Body of pancreas (tissue), 4 donors: Measurements from ENCODE around the gene POMT2. TPM values are rescaled to one million over a fixed set of nuclear protein-coding genes. Genes with fewer than 3 reads are reported as not detected.

ENCODE experiments used
- ATAC-seq: fragments of 150-250 bp; one replicate; pipeline ENCODE4 v1.9.1; 2016
- DNase-seq, 4 donors: peaks; one replicate each; pipeline ENCODE4 v3.0.0-alpha.2; 2019
- H3K27ac ChIP-seq, 4 donors: fragments of 200-600 bp; sonication (generic); 1 replicate in 3 of 4; 2 replicates in 1 of 4; pipeline versions ENCODE4 v1.5.1 to v1.6.1; 2016 to 2019; ENCODE audit warnings: mild to moderate bottlenecking in 1 of 4, mixed read lengths in 1 of 4, moderate library complexity in 1 of 4
- H3K27me3 ChIP-seq, 2 donors: fragments of 200-600 bp; sonication (generic); one replicate each; pipeline ENCODE4 v1.6.0; 2016; ENCODE audit warnings: mild to moderate bottlenecking in 1 of 2
- H3K36me3 ChIP-seq, 2 donors: fragments of 200-600 bp; sonication (generic); replicated peaks in 1 of 2; 2 replicates each; pipeline ENCODE4 v1.5.1; 2016; ENCODE audit warnings: low read depth in 2 of 2; ENCODE audit not compliant: insufficient read depth in 1 of 2
- H3K4me1 ChIP-seq: fragments of 200-600 bp; sonication (generic); one replicate; pipeline ENCODE4 v1.6.0; 2016
- H3K4me3 ChIP-seq, 2 donors: fragments of 200-600 bp; sonication (generic); 1 replicate in 1 of 2; 2 replicates in 1 of 2; pipeline ENCODE4 v1.5.1; 2016 to 2019
- H3K9me3 ChIP-seq, 3 donors: fragments of 200-600 bp; sonication (generic); 1 replicate in 2 of 3; 2 replicates in 1 of 3; pipeline ENCODE4 v1.5.1; 2016
- POLR2A ChIP-seq, 3 donors: fragments of 450-650 bp; IDR thresholded peaks; one replicate each; pipeline ENCODE4 v1.6.1; 2016; ENCODE audit warnings: antibody characterized with exemption in 3 of 3, mild to moderate bottlenecking in 2 of 3
- WGBS, 2 donors: methylation state at CpG; one replicate each; pipeline ENCODE4 v1.1.5; 2017; 5-methylcytosine and 5-hydroxymethylcytosine counted together
- intact Hi-C: fragments of 100-400 bp; cut with DNase I; formaldehyde crosslinking; loops from one replicate; pipeline ENCODE4 v1.15.1; 2023
- total RNA-seq, 2 donors: library from RNA; depleted of rRNA; stranded (reverse); fragments of >200 nt; gene quantifications; one replicate each; pipeline ENCODE4 v1.1.0, GENCODE V29; 2016
- TF ChIP-seq, protein P1 (sequence below), 7 experiments: fragments of 450-650 bp in 4 of 7; fragments of 200-600 bp in 3 of 7; sonication (generic) in 3 of 7; IDR thresholded peaks; one replicate each; pipeline ENCODE4 v1.5.1; 2016 to 2019; ENCODE audit warnings: antibody characterized with exemption in 7 of 7

The POMT2 gene
- total RNA-seq, 2 donors from 2014 or later = 22.6 to 45.2 TPM

DNA sequence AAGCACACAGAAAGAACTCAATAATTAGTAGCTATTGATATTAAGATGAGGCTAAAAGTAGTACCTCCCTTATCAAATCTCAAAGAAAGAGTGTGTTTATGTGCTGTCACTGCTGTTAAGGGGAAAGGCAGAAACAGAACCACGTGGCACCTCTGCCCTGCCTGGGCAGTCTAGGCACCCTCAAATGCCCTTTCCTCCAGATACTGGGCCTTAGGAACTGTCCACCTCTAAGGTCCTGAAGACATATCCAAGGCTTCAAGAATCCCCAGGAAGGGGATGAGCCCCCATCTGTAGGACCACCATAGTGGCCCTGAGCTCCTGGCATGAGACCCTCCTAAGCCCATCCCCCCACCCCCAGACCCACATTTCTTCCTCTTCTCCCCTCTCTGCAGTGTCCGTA, 78.7 kb downstream of the POMT2 start:
- no peaks in the 10 kb centered on the region for H3K27me3 ChIP-seq
- no peaks in the 10 kb centered on the region for H3K9me3 ChIP-seq
- intact Hi-C loops = no loop called here
- no peaks in the 10 kb centered on the region for H3K36me3 ChIP-seq
- H3K4me1 ChIP-seq = no peaks in the 10 kb centered on the region
- 59 to 61% methylated on average over 2 of the region's 2 CpGs for WGBS, 2 donors
- TF ChIP-seq, protein P1, sequence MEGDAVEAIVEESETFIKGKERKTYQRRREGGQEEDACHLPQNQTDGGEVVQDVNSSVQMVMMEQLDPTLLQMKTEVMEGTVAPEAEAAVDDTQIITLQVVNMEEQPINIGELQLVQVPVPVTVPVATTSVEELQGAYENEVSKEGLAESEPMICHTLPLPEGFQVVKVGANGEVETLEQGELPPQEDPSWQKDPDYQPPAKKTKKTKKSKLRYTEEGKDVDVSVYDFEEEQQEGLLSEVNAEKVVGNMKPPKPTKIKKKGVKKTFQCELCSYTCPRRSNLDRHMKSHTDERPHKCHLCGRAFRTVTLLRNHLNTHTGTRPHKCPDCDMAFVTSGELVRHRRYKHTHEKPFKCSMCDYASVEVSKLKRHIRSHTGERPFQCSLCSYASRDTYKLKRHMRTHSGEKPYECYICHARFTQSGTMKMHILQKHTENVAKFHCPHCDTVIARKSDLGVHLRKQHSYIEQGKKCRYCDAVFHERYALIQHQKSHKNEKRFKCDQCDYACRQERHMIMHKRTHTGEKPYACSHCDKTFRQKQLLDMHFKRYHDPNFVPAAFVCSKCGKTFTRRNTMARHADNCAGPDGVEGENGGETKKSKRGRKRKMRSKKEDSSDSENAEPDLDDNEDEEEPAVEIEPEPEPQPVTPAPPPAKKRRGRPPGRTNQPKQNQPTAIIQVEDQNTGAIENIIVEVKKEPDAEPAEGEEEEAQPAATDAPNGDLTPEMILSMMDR (IDR thresholded peaks at IDR 0.05) = no peak
- TF ChIP-seq POLR2A (IDR thresholded peaks at IDR 0.05) = no peak
- DNase-seq (no peak), ATAC-seq (no peak)
- H3K27ac ChIP-seq = no peak overlapping the region
- H3K4me3 ChIP-seq = no peak overlapping the region

DNA sequence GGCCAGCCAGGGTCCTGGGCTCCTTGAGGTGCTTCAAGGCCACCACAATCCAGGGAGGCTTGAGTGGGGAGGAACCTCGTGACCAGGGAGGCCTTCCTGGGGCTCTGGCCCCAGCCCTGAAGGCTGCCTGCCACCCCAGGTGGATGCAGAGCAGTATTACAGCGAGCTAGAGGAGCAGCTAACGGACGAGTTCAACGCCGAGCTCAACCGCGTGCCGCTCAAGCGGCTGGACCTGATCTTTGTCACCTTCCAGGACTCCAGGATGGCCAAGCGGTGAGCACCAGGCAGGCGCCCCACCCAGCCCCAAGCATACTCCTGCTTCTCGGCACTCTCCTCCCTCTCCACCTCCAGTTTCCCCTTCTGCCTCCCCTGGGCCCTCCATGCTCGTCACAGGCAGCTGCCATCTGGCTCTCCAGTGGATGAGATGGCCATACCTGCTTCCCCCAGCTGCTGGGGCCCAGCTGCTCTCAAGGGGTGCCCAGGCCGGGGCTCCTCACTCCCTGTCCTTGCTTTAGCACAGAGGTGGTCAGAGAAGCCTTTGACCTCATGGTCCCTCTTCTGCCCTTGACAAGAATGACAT, 80.3 kb downstream of the POMT2 start:
- no peaks in the 10 kb centered on the region for H3K27me3 ChIP-seq
- no peak for ATAC-seq
- DNase-seq = no peak
- no peaks in the 10 kb centered on the region for H3K9me3 ChIP-seq
- H3K36me3 ChIP-seq = no peaks in the 10 kb centered on the region
- no peak overlapping the region for H3K4me3 ChIP-seq
- intact Hi-C loops = no loop called here
- H3K27ac ChIP-seq = no peak overlapping the region
- TF ChIP-seq POLR2A (IDR thresholded peaks at IDR 0.05) = no peak
- TF ChIP-seq, protein P1 (IDR thresholded peaks at IDR 0.05) = no peak
- 76 to 89% methylated on average over 10 to 15 of the region's 15 CpGs for WGBS, 2 donors
- H3K4me1 ChIP-seq = no peaks in the 10 kb centered on the region

DNA sequence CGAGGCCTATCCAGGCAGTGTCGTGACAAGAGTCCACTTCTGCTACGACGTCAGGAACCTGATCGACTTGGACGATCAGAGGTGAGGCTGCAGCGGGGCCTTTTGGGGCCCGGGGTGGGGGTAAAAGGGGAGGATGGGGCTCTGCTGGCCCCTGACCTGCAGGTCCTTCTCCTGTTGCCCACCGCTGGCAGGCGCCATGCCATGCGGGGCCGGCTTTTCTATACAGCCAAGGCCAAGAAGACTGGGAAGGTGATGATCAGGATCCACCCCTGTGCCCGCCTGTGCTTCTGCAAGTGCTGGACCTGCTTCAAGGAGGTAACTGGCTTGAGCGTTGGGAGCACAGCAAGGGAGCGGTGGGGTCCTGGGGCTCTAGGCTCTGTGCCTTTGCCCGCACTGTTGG, 81.3 kb downstream of the POMT2 start:
- no peaks in the 10 kb centered on the region for H3K27me3 ChIP-seq
- no peak for TF ChIP-seq POLR2A (IDR thresholded peaks at IDR 0.05)
- TF ChIP-seq, protein P1 (IDR thresholded peaks at IDR 0.05) = no peak
- H3K36me3 ChIP-seq = no peaks in the 10 kb centered on the region
- ATAC-seq = no peak
- intact Hi-C loops = no loop called here
- WGBS, 2 donors = 90 to 92% methylated on average over 3 to 16 of the region's 16 CpGs
- no peak overlapping the region for H3K27ac ChIP-seq
- DNase-seq = no peak
- H3K4me3 ChIP-seq = no peak overlapping the region
- no peaks in the 10 kb centered on the region for H3K9me3 ChIP-seq
- H3K4me1 ChIP-seq = no peaks in the 10 kb centered on the region

DNA sequence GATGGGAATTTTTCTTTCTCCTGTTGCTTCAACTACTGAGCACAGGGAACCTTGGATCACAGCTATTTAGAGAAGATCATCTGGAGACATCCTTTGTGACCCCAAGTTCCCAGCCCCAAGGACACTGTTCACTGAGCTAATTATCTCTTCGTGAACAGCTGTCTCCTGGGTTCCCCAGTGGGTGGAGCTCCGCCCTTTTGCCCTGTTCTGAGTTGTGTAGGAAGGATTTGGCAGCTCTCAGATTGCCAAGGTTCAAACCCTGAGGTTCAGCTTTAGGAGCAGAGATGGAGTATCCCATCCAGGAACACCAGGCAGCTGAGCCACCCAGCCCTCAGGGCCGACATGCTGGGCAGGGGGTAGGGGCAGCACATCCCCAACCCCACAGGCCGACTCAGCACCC, 81.7 kb downstream of the POMT2 start:
- ATAC-seq (no peak), DNase-seq (no peak)
- no peak overlapping the region for H3K27ac ChIP-seq
- H3K4me3 ChIP-seq = no peak overlapping the region
- WGBS, 2 donors = 40 to 79% methylated on average over 3 to 4 of the region's 4 CpGs
- no peaks in the 10 kb centered on the region for H3K27me3 ChIP-seq
- intact Hi-C loops = no loop called here
- TF ChIP-seq, protein P1 (IDR thresholded peaks at IDR 0.05) = no peak
- TF ChIP-seq POLR2A (IDR thresholded peaks at IDR 0.05) = no peak
- no peaks in the 10 kb centered on the region for H3K9me3 ChIP-seq
- H3K36me3 ChIP-seq = no peaks in the 10 kb centered on the region
- no peaks in the 10 kb centered on the region for H3K4me1 ChIP-seq

DNA sequence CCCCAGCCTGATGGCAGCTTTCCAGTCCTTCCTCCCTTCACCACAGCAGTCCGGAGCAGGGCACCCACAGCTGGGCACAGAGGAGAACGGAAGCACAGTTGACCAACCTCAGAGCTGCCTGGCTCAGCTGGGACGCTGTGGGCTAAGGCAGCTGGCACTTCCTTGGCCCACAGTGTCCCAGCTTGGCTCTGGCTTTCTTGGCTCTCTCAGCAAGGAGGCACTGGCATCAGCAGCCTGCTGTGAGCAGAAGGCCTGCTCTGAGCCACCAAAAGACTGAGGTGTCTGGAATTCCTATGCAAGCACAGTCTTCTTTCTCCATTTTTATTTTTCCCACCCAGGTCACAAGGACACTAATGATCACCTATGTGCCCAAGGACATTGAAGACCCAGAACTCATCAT, 82.3 kb downstream of the POMT2 start:
- no peaks in the 10 kb centered on the region for H3K4me1 ChIP-seq
- no peaks in the 10 kb centered on the region for H3K27me3 ChIP-seq
- intact Hi-C loops = no loop called here
- DNase-seq = no peak
- TF ChIP-seq, protein P1 (IDR thresholded peaks at IDR 0.05) = no peak
- WGBS, 2 donors = 70 to 81% methylated on average over 3 of the region's 3 CpGs
- H3K27ac ChIP-seq = no peak overlapping the region
- no peaks in the 10 kb centered on the region for H3K9me3 ChIP-seq
- no peaks in the 10 kb centered on the region for H3K36me3 ChIP-seq
- no peak for ATAC-seq
- H3K4me3 ChIP-seq = no peak overlapping the region
